Osteoblast (primary cell): ENCODE measurements around the gene DCUN1D5. TPM values are rescaled to one million over a fixed set of nuclear protein-coding genes. Genes with fewer than 3 reads are reported as not detected.

ENCODE experiments used
- DNase-seq: peaks from one replicate; pipeline ENCODE4 v3.0.0; 2011; ENCODE audit warnings: low spot score, mixed read lengths; ENCODE audit not compliant: insufficient read length; ENCODE audit errors: missing footprints
- H2AFZ ChIP-seq: 2 replicates; pipeline ENCODE4 v1.6.0; 2011; ENCODE audit warnings: mild to moderate bottlenecking, low read length
- H3K27ac ChIP-seq: 2 replicates; pipeline ENCODE4 v1.5.1; 2011; ENCODE audit warnings: mild to moderate bottlenecking, low read depth, low read length, moderate library complexity
- H3K27me3 ChIP-seq: 2 replicates; pipeline ENCODE4 v1.6.0; 2012; ENCODE audit warnings: mild to moderate bottlenecking, control low read depth, inconsistent platforms, low read length, moderate library complexity; ENCODE audit not compliant: insufficient read depth
- H3K36me3 ChIP-seq: 2 replicates; pipeline ENCODE4 v1.5.1; 2011; ENCODE audit warnings: mild to moderate bottlenecking, low read length, control low read depth, moderate library complexity; ENCODE audit not compliant: insufficient read depth
- H3K4me1 ChIP-seq: 2 replicates; pipeline ENCODE4 v1.5.1; 2011; ENCODE audit warnings: mild to moderate bottlenecking, low read length, control low read depth, moderate library complexity; ENCODE audit not compliant: insufficient read depth
- H3K4me2 ChIP-seq: 2 replicates; pipeline ENCODE4 v1.6.0; 2011; ENCODE audit warnings: mild to moderate bottlenecking, low read length; ENCODE audit not compliant: insufficient read depth
- H3K4me3 ChIP-seq: fragments of 200-600 bp; sonication (generic); 3 replicates; pipeline ENCODE4 v1.5.1; 2012; ENCODE audit warnings: mild to moderate bottlenecking, low read length, inconsistent platforms; ENCODE audit not compliant: insufficient read depth
- H3K79me2 ChIP-seq: 2 replicates; pipeline ENCODE4 v1.6.0; 2012; ENCODE audit warnings: mild to moderate bottlenecking, low read length, control low read depth, inconsistent platforms; ENCODE audit not compliant: insufficient read depth
- H3K9me3 ChIP-seq: 2 replicates; pipeline ENCODE4 v1.5.1; 2011; ENCODE audit warnings: low read depth, low read length, control low read depth
- H4K20me1 ChIP-seq: 2 replicates; pipeline ENCODE4 v1.6.0; 2012; ENCODE audit warnings: mild to moderate bottlenecking, low read length, control low read depth; ENCODE audit not compliant: insufficient read depth
- CTCF ChIP-seq: IDR thresholded peaks from 2 replicates; pipeline ENCODE4 v1.5.1; 2011; ENCODE audit warnings: mild to moderate bottlenecking, low read depth, low read length, moderate library complexity; ENCODE audit errors: extremely low read depth
- total RNA-seq: library from RNA; depleted of rRNA; stranded (reverse); fragments of >200 nt; gene quantifications from 2 replicates; pipeline ENCODE4 v1.2.3, GENCODE V29; 2012

The DCUN1D5 gene
- total RNA-seq, 1 donor = 60.1 TPM

DNA sequence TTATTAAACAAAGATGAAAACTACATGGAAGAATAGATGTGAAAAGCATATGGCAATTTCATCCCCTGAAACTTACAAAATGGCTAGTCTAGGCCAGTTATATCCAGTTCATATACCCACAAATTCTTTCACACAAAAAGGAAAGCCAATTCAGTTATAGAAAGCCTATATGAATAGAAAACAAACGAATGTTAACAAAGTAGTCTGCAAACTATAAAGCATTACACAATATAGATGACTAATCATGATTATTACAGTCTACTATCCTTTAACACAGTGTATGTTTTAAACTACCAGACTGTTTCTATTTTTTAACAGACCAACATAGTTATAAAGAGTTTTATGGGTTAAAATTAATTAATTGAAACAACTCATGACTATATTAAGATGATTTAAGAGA, 12.1 kb downstream of the DCUN1D5 start:
- DNase-seq = peak; percentile 75
- peaks cover 48% of the 10 kb centered on the region for H3K36me3 ChIP-seq
- no peak for TF ChIP-seq CTCF
- H4K20me1 ChIP-seq = no peaks in the 10 kb centered on the region
- H2AFZ ChIP-seq = no peak overlapping the region
- no peaks in the 10 kb centered on the region for H3K4me1 ChIP-seq
- peak overlapping the region; percentile 0 for H3K27ac ChIP-seq
- no peaks in the 10 kb centered on the region for H3K9me3 ChIP-seq
- H3K4me3 ChIP-seq = no peak overlapping the region
- H3K4me2 ChIP-seq = no peak overlapping the region
- H3K27me3 ChIP-seq = no peaks in the 10 kb centered on the region
- H3K79me2 ChIP-seq = peaks cover 55% of the 10 kb centered on the region

- DNase-seq = no peak
These were observed 13.2 kb downstream of the DCUN1D5 start for GRCh38 chr11:103078710-103079109.

DNA sequence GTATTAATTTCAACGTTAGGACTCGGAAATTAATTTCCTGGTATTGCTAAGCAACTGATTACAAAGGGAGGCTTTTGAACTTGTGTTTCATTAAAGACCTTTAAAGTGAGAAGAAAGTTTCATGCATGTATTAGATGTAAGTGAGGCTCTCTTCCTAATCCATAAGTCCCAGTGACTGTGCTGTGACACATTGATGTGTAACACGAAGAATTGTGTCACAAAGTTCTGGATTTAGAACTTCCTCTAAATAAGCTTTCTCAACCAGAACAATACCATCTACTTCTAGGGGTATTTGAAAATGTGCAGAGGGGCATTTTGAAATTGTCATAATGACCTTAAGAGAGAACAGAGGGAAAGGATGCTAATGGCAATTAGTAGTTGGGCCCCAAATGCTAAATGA, 14.4 kb downstream of the DCUN1D5 start:
- H3K9me3 ChIP-seq = no peaks in the 10 kb centered on the region
- no peak overlapping the region for H3K27ac ChIP-seq
- no peak overlapping the region for H2AFZ ChIP-seq
- peaks cover 56% of the 10 kb centered on the region for H3K79me2 ChIP-seq
- DNase-seq = no peak
- H3K4me3 ChIP-seq = no peak overlapping the region
- no peaks in the 10 kb centered on the region for H4K20me1 ChIP-seq
- H3K36me3 ChIP-seq = peaks cover 49% of the 10 kb centered on the region
- H3K27me3 ChIP-seq = no peaks in the 10 kb centered on the region
- H3K4me2 ChIP-seq = no peak overlapping the region
- no peaks in the 10 kb centered on the region for H3K4me1 ChIP-seq
- no peak for TF ChIP-seq CTCF

More at GRCh38 chr11:103078710-103079109, 13.2 kb downstream of the DCUN1D5 start:
- H3K4me3 ChIP-seq = no peak overlapping the region
- no peak for TF ChIP-seq CTCF
- H3K36me3 ChIP-seq = peaks cover 49% of the 10 kb centered on the region
- no peaks in the 10 kb centered on the region for H3K9me3 ChIP-seq
- no peaks in the 10 kb centered on the region for H4K20me1 ChIP-seq
- no peak overlapping the region for H3K4me2 ChIP-seq
- H3K79me2 ChIP-seq = peaks cover 56% of the 10 kb centered on the region
- H3K27ac ChIP-seq = no peak overlapping the region
- no peak overlapping the region for H2AFZ ChIP-seq
- H3K4me1 ChIP-seq = no peaks in the 10 kb centered on the region
- no peaks in the 10 kb centered on the region for H3K27me3 ChIP-seq

DNA sequence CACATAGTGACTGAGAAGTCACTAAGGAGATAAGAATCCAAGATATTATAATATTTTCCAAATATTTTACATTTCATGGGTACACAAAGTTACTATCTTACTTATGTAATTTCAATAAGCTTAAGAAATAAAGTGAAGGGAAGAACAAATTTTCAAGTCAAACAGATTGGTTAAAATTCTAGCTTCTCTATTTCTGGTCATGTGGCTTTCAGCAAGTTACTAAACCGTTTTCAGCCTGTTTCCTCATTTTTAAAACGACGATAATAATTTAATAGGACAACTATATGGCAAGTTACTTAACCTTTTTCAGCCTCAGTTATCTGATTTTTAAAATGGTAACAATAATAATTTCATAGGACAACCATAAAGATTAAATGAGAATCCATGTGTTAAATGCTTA, 15.6 kb downstream of the DCUN1D5 start:
- no peak overlapping the region for H3K27ac ChIP-seq
- H3K79me2 ChIP-seq = peaks cover 55% of the 10 kb centered on the region
- H3K4me1 ChIP-seq = no peaks in the 10 kb centered on the region
- peaks cover 47% of the 10 kb centered on the region for H3K36me3 ChIP-seq
- no peaks in the 10 kb centered on the region for H3K27me3 ChIP-seq
- H3K4me3 ChIP-seq = no peak overlapping the region
- H2AFZ ChIP-seq = no peak overlapping the region
- DNase-seq = no peak
- no peaks in the 10 kb centered on the region for H4K20me1 ChIP-seq
- no peaks in the 10 kb centered on the region for H3K9me3 ChIP-seq
- no peak overlapping the region for H3K4me2 ChIP-seq
- TF ChIP-seq CTCF = no peak
